HG03469 (cell line): ENCODE data around the gene OR2L13.
"Not testable (repeated sequence)": the region's sequence is repeated elsewhere in the genome, so short reads cannot be mapped to it uniquely, and the experiment has no call there.

ENCODE experiments used
- ATAC-seq: cut with Tn5 transposase; IDR thresholded peaks from one replicate; pipeline ENCODE4 v1.9.1; 2021; ENCODE audit warnings: mild to moderate bottlenecking, moderate library complexity, moderate number of reproducible peaks; ENCODE audit not compliant: unreplicated experiment

The OR2L13 gene, protein sequence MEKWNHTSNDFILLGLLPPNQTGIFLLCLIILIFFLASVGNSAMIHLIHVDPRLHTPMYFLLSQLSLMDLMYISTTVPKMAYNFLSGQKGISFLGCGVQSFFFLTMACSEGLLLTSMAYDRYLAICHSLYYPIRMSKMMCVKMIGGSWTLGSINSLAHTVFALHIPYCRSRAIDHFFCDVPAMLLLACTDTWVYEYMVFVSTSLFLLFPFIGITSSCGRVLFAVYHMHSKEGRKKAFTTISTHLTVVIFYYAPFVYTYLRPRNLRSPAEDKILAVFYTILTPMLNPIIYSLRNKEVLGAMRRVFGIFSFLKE

DNA sequence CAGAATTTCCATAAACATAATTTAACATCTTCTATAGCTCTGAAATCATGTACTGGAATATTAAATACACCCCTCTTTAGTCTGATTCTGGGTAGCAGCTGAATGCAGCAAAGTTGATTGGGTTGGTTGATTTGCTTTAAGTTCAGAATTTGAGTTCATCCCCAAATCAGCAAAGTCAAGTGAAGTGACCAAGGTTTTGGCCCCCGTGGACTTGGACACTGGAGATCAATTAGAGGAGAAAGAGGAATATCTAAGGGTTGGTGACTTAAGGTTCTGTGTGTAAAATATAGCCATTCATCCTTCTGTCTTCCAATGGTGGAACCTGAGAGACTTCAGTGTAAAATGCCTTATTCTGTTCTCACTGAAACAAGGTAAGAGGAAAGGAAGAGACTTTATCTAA lies at the start of gene OR2L13:
Gene OR2L13, plus strand, starts transcription at position 301 of the 400 bp plus-strand sequence. CDS start 4,192 bp downstream, outside the sequence.
- ATAC-seq = no peak

DNA sequence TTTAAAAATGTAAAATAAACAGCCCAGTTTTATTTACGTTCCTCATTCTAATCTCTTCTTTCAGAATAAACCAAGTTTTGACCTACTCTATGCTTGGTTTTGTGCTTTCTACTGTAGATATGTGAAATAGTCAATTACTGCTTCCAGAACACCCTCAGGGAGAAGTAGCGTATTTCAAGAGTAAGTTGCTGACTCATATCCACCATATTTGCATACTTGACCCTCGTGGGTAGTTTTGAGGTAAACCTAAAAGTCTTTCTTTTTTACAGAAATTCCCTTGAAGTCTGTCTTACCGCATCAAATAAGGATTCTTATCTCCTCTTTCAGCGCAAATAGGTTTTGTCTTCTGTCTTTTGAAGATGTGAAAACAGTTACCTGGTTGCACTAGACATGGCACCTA lies 49.8 kb upstream of the OR2L13 start:
- ATAC-seq = no peak

DNA sequence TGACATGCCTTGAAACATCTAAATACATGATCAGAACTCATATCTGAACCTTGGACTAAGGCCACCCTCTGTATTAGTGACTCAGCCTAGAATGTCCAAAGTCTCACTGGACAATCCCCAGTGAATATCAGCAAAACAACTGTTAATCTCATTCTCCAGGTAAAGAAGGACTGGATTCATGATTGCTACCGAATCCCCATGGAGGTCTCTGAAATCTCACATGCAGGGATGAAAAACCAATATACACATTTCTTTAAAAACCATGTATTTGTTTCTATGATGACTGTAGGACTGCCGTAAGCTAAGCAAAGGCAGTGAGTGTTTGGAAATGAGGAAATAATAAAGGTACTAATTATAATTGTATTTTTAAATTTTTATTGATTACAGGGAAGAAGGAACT lies 48.4 kb upstream of the OR2L13 start, which contains the start of gene OR2L3:
Gene OR2L3, plus strand, starts transcription at position 301 of the 400 bp plus-strand sequence. CDS start 13,846 bp downstream, outside the sequence.
- no peak for ATAC-seq

DNA sequence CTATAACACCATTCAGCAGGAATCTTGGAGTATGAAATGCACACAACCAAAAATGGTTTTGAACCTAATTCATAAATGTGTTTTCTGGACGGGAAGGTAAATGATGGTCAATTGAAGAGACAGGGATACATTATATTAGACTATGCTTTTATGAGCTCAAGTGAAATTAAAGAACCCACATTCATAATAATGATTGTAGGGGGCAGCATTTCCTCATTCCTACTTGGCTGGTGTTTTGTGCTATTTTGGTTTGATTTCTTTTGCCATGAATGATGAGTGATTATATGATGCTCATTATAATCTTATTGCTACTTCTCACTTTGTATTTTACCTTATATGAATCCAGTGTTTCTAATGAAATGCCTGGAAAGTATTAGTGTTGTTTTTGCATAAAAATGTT lies 48.0 kb upstream of the OR2L13 start:
- ATAC-seq = no peak

DNA sequence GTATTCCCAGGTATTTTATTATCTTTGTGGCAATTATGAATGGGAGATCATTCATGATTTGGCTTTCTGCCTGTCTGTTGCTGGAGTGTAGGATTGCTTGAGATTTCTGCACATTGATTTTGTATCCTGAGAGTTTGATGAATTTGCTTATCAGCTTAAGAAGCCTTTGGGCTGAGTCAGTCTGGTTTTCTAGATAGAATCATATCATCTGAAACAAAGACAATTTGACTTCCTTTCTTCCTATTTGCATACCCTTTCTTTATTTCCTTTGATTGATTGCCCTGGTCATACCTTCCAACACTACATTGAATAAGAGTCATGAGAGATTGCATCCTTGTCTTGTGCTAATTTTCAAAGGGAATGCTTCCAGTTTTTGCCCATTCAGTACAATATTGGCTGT lies 40.3 kb upstream of the OR2L13 start:
- no peak for ATAC-seq

DNA sequence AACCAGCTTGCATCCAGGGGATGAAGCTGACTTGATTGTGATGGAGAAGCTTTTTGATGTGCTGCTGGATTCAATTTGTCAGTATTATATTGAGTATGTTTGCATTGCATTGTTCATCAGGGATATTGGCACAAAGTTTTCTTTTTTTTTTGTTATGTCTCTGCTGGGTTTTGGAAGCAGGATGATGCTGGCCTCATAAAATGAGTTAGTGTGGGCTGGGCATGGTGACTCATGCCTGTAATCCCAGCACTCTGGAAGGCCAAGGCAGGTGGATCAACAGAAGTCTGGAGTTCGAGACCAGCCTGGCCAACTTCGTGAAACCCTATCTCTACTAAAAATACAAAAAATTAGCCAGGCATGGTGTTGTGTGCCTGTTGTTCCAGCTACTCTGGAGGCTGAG lies 39.7 kb upstream of the OR2L13 start:
- no peak for ATAC-seq

DNA sequence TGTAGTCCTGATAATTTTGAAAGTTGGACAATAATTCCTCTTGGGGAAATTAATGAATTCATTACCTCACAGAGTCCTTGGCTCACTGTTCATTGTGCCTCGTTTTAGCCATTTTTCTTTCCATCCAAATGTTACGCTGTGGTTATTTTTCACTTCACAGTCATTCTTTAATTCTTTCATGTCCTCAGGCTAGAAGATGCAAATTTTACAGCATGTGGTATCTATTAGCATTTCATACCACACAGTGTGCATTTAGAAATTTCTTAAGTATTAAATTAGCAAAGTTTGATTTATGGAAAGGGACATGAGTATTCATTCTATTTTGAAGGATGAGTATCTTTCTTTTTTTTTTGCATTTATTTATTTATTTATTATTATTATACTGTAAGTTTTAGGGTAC lies 29.9 kb upstream of the OR2L13 start:
- ATAC-seq = no peak

DNA sequence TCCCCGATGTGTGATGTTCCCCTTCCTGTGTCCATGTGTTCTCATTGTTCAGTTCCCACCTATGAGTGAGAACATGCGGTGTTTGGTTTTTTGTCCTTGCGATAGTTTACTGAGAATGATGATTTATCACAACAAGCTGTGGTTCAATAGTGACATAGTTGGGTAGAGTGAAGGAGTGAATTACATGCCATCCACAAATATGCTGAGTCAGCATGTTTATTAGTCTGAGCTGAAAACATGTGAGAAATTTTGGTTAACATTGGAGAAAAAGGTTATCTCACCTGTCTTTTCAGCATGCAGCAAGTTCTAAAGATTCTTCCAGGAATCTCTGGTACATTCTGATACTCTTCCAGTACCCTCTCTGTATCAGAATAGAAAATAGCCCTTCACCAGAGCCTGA lies 29.4 kb upstream of the OR2L13 start:
- no peak for ATAC-seq

DNA sequence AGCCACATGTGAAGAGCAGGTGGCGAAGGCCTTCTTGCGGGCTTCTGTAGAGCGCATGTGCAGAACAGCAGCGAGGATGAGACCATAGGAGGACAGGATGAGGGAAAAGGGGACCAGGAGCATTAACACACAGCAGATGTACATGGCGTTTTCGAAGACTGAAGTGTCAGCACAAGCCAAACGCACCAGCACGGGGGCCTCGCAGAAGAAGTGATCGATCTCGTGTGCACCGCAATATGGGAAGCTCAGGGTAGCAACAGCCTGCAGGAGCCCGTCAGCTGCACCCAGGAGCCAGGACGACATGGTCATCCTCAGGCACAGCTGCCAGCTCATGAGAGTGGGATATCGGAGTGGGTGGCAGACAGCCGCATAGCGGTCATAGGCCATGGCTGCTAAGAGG lies 11.1 kb upstream of the OR2L13 start:
- ATAC-seq = not testable (repeated sequence)

DNA sequence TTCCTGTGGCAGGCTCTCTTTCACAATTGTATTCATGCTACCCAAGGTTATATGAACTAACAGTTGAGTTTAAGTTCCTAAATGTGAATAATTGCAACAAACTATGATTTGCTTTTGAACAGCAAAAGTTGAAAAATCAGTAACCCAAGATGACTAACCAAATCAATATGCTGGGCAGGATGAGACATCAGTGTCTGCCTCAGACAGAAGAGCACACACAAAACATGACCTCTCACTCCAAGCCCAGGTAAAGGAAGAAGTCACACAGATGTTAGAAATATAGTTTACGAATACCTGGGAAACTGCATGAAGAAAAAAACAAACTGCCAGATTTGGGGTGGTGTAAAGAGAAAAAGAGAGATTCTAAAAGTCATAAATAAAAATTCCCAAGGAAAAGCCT lies 3.5 kb downstream of the OR2L13 start:
- ATAC-seq = no peak

DNA sequence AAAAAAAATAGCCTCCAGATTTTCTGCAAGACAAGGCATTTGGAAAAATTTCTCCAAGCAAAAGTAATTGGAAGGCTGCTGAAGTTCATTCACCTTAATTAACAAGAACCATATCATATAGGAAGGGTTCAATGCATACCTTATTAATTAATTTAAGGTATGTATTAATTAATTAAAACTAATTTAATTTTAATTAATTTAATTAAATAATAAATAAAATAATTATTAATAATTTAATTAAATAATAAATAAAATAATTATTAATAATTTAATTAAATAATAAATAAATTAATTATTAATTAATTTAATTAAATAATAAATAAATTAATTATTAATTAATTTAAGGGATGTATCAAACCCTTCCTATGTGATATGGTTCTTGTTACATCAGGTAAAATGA lies 7.9 kb downstream of the OR2L13 start:
- ATAC-seq = no peak

DNA sequence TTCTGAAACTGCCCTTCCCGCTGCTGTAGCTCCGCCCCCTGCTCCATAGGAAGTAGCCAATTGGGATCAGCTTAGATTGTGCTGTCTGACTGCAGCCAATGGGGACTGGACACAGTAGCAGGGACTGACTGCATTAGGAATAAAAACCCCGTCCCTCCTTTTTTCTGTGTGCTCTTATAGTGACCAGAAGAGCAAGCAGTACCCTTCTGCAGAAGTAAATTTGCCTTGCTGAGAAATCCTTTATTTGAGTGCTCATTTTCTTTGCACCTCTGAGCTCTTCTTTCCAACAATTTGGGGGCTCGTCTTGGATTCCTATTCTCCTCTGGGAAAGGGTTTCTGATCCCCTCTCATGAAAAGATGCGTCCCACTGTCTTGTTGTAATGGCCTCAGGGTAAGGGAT lies 16.2 kb downstream of the OR2L13 start:
- ATAC-seq = no peak

DNA sequence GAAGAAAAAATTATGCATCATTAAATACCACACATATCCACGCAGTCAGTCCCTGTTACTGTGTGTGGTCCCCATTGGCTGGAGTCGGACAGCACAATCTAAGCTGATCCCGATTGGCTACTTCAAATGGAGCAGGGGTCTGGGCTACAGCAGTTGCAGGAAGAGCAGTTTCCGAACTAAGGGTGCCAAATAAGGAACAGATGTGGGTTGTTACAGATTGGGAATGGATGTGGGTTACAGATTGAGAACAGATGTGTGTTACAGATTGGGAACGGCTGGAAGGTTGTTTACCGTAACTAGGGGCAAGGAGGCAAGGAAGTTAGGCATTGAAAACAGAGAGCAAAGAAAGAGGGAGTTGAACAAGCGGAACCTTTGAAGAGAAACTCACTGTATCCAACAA lies 19.9 kb downstream of the OR2L13 start:
- no peak for ATAC-seq

DNA sequence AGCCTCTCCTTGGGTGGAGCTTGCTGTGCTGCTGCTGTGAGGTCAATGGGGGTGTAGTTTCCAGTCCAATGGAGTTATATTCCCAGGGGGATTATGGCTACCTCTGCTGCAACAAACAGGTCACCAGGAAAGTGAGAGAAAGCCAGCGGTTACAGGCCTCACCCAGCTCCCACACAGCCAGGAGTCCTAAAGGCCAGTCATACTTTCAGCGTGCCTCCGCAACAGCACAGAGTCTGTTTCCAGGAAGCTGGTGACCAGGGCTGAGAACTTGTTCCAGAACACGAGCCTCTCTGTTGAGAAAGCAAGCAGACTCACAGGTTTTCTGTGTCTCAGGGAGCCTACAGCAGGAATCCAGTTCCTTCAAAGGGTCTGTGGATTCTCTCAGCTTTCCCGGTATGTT lies 32.7 kb downstream of the OR2L13 start:
- no peak for ATAC-seq

DNA sequence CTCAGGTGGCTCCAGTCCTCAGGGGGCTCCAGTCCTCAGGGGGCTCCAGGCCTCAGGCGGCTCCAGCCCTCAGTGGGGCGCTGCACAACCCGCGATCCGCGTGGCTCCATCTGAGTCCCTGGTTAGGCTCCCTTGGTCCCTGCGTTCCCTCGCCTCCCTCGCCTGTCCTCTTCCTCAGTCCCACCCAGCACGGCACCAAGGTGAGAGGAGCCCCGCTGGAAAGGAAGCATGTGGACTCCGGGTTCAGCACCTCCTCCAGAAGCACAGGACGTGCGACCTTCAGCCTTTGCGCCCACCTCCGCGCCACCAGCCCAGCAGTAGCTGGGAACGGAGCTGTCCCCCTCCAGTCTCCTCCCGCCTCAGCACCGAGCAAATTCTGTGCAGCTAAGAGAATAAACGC lies 41.8 kb downstream of the OR2L13 start:
- no peak for ATAC-seq

DNA sequence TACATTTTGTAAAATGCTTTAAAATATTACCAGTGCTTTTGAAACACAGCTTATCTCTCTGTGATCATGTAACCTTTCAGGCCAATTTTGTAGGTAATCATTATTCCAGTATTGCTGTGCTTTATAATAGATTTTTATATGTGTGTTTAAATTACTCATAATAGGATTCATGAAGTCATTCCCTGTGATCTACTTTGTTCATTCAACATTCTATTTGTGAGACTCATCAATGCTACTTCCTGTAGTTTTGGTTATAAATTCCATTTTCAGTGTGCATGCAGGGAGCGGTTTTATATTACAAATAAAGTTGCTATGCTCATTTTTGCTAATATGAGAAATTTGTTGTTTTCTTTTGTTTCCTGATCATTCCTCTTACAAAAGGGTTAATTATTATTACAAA lies 45.9 kb downstream of the OR2L13 start:
- ATAC-seq = no peak

DNA sequence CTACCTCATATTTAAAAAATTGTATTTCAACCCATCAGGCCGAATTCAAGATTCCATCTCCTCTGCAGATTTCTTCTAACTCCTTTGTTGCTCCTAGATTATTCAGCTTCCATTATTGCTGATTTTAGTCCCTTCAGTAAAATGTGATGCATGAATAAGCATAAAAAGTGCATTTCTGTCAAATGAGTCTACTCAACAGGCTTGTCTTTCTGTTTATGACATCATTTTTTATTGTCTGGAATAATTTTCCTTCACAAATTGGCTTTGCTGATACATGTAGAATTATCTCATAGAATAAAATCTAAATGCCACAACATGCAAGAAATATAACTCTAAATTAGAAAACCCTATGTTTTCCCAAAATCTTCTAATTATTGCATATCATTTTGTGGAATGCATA lies 48.3 kb downstream of the OR2L13 start:
- ATAC-seq = no peak

DNA sequence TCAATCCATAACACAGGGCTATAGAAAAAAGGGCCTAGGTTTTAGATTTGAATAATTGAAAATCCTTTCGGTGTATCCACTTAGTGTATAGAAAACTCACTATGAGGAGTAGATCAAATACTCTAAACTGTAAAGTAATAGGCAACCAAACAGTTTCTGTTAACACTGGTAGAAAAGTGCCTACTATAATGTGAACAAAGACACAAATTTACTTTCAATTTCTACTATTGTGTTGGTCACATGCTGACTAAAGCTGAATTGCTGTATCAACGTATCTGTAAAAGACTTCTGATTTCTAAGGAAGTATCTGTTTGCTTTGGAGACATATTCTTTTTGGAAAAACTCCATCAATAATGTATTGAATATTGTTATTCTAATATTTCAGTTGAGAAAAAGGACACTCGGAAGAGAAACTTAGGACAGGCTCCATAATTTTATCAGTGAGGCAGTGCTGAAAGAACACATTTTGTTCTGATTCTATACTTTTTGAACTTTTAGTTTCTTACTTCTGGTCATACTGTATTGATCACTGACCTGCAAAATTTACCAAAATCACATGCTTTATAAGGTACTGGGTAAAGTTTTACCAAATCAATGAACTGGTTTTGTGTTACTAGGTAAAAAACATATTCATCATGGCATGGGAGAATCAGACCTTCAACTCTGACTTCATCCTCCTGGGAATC lies 49.7 kb downstream of the OR2L13 start, which contains the start of gene OR2M5:
Gene OR2M5, plus strand, starts transcription at position 636 of the 686 bp plus-strand sequence. Its CDS starts 0 bp downstream, at position 636.
- no peak for ATAC-seq
